Cardiac fibroblast (primary cell): ENCODE data around the gene KCNMB1.

Experiments
- DNase-seq, 2 donors: peaks; one replicate each; pipeline versions ENCODE4 v3.0.0 to v3.0.0-alpha.2; 2010; ENCODE audit warnings: low read depth in 2 of 2
- H3K4me3 ChIP-seq, 2 donors: replicated peaks in 1 of 2; 1 replicate in 1 of 2; 2 replicates in 1 of 2; pipeline ENCODE4 v1.5.1; 2011; ENCODE audit warnings: low read depth in 2 of 2, low read length in 2 of 2, mild to moderate bottlenecking in 2 of 2, moderate library complexity in 1 of 2
- TF ChIP-seq, protein P1 (sequence below): IDR thresholded peaks from one replicate; pipeline ENCODE4 v1.5.1; 2011; ENCODE audit warnings: low read depth, mild to moderate bottlenecking, low read length, inconsistent platforms

The KCNMB1 gene

GRCh38 chr5:170336065-170336464 lies 53.1 kb downstream of the KCNMB1 start:
- TF ChIP-seq, protein P1, sequence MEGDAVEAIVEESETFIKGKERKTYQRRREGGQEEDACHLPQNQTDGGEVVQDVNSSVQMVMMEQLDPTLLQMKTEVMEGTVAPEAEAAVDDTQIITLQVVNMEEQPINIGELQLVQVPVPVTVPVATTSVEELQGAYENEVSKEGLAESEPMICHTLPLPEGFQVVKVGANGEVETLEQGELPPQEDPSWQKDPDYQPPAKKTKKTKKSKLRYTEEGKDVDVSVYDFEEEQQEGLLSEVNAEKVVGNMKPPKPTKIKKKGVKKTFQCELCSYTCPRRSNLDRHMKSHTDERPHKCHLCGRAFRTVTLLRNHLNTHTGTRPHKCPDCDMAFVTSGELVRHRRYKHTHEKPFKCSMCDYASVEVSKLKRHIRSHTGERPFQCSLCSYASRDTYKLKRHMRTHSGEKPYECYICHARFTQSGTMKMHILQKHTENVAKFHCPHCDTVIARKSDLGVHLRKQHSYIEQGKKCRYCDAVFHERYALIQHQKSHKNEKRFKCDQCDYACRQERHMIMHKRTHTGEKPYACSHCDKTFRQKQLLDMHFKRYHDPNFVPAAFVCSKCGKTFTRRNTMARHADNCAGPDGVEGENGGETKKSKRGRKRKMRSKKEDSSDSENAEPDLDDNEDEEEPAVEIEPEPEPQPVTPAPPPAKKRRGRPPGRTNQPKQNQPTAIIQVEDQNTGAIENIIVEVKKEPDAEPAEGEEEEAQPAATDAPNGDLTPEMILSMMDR: no peak
- H3K4me3 ChIP-seq: no peak overlapping the region
- no peak for DNase-seq

DNA sequence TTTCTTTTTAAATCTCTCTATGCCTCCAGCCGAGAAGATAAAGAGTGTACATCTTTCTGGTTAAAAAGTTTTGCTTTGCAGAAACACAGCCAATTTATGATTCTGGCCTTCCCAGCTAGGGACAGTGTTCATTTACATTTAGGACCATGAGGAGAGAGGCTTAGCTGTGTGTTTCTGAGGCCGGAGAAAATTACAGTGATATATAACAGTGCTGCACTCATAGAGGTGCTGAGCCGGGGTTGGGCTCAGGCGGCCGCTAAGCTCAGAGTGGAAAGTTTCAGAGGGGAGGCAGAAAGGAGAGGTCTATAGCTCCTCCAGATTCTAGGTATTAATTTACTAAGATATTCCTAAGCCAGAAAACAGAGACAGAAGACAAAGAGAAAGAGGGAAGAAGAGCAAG lies 54.5 kb downstream of the KCNMB1 start:
- no peak overlapping the region for H3K4me3 ChIP-seq
- no peak for DNase-seq
- TF ChIP-seq, protein P1: no peak

DNA sequence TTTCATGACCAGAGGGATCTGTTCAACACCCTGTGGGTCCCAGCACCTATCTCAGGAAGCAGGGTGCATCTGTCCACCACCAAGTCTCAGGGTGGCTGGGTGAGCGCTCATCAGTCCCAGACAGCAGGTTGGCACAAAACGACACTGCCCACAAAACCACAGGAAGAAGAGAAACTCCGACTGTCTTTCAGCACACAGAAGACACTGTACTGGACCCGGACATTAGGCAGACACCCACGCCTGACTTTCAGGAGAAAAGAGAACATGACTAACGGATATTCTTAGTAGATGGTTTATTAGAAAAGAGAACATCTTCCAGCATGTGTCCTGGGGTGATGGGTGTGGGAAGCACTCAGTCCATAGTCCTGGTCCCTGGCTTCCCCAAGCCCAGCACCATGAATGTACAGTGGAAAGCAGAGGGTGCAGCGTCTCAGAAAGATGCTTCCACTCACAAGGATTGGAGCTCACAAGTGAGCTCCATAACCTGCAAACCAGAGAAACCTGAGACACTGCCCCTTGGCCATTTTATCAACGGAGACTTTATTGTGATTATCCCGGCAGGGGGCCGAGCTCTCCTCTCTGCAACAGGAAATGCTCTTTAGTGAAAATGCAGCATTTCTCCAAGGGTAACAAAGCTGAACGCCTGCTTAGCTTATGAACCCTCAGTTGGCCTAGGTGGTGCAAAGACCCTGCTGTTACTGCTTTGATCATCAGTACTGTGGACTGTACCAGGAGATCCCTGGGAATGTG lies 55.8 kb downstream of the KCNMB1 start:
- TF ChIP-seq, protein P1: no peak
- DNase-seq: no peak
- H3K4me3 ChIP-seq: no peak overlapping the region

GRCh38 chr5:170332058-170332457 lies 57.1 kb downstream of the KCNMB1 start:
- no peak overlapping the region for H3K4me3 ChIP-seq
- DNase-seq: no peak
- TF ChIP-seq, protein P1: no peak

GRCh38 chr5:170330568-170331054 lies 58.6 kb downstream of the KCNMB1 start:
- TF ChIP-seq, protein P1: no peak
- no peak for DNase-seq
- no peak overlapping the region for H3K4me3 ChIP-seq

GRCh38 chr5:170329524-170329923 lies 59.6 kb downstream of the KCNMB1 start:
- H3K4me3 ChIP-seq: no peak overlapping the region
- no peak for DNase-seq
- TF ChIP-seq, protein P1: no peak
